B cell (primary cell): Measurements from ENCODE around the gene SUSD3. TPM values are rescaled to one million over a fixed set of nuclear protein-coding genes. Genes with fewer than 3 reads are reported as not detected.
A peak's percentile ranks its signal among the peaks of the same experiment; 100 is the strongest.

Experiments
- ATAC-seq: fragments of 200-7000 bp; cut with Tn5 transposase; one replicate; pipeline ENCODE4 v1.10.0; 2021; ENCODE audit warnings: low read depth, mild to moderate bottlenecking, moderate number of reproducible peaks, moderate library complexity
- CTCF ChIA-PET: fragments of 350-600 bp; sonication (Branson Sonifier 250); formaldehyde crosslinking; loops from one replicate; lab custom pipeline; 2021; ENCODE audit warnings: antibody characterized with exemption, inconsistent platforms; lab: Charles Lee
- POLR2A ChIA-PET: fragments of 350-600 bp; sonication (Branson Sonifier 250); formaldehyde crosslinking; loops from one replicate; lab custom pipeline; 2021; ENCODE audit warnings: antibody characterized with exemption; lab: Charles Lee
- DNase-seq: peaks from one replicate; pipeline ENCODE4 v3.0.0; 2013
- H2AFZ ChIP-seq: 2 replicates; pipeline ENCODE4 v1.6.1; 2012; ENCODE audit warnings: mild to moderate bottlenecking, low read depth, low read length; ENCODE audit not compliant: insufficient read depth, poor library complexity, severe bottlenecking
- H3K27ac ChIP-seq, 2 donors: 1 replicate in 1 of 2; 2 replicates in 1 of 2; pipeline ENCODE4 v1.5.1; 2012 to 2013; ENCODE audit warnings: low read length in 2 of 2, mild to moderate bottlenecking in 2 of 2, moderate library complexity in 1 of 2
- H3K27me3 ChIP-seq, 4 experiments: fragments of 200-600 bp in 1 of 4; sonication (generic) in 1 of 4; replicated peaks in 1 of 4; 1 replicate in 2 of 4; 2 replicates in 2 of 4; pipeline versions ENCODE4 v1.6.1 to v1.7.0; 2013 to 2016; ENCODE audit warnings: low read length in 3 of 4, mild to moderate bottlenecking in 2 of 4, mixed read lengths in 1 of 4, moderate library complexity in 1 of 4; ENCODE audit not compliant: insufficient read depth in 4 of 4, control insufficient read depth in 3 of 4; ENCODE audit errors: control extremely low read depth in 1 of 4
- H3K36me3 ChIP-seq, 2 experiments: replicated peaks in 1 of 2; 1 replicate in 1 of 2; 2 replicates in 1 of 2; pipeline versions ENCODE4 v1.6.1 to v1.7.1; 2013; ENCODE audit warnings: low read length in 1 of 2; ENCODE audit not compliant: insufficient read depth in 2 of 2, control insufficient read depth in 1 of 2; ENCODE audit errors: control extremely low read depth in 1 of 2, extremely low read depth in 1 of 2
- H3K4me1 ChIP-seq, 2 donors: fragments of 200-600 bp in 1 of 2; sonication (generic) in 1 of 2; 1 replicate in 1 of 2; 2 replicates in 1 of 2; pipeline versions ENCODE4 v1.5.1 to v1.6.1; 2013 to 2017; ENCODE audit warnings: low read length in 2 of 2; ENCODE audit not compliant: control insufficient read depth in 2 of 2, insufficient read depth in 2 of 2
- H3K4me2 ChIP-seq: replicated peaks from 2 replicates; pipeline ENCODE3; 2012; ENCODE audit warnings: mild to moderate bottlenecking, low read depth, low read length; ENCODE audit not compliant: poor library complexity, severe bottlenecking
- H3K4me3 ChIP-seq, 5 experiments: fragments of 200-600 bp in 1 of 5; sonication (generic) in 1 of 5; 1 replicate in 3 of 5; 2 replicates in 2 of 5; pipeline versions ENCODE4 v1.5.1 to v1.7.0; 2011 to 2016; ENCODE audit warnings: low read length in 4 of 5, mild to moderate bottlenecking in 4 of 5, low read depth in 2 of 5, control low read depth in 1 of 5, moderate library complexity in 1 of 5; ENCODE audit not compliant: insufficient read depth in 1 of 5; ENCODE audit errors: control extremely low read depth in 1 of 5, extremely low read depth in 1 of 5
- H3K79me2 ChIP-seq: fragments of 200-600 bp; sonication (generic); one replicate; pipeline ENCODE4 v1.6.0; 2016; ENCODE audit warnings: low read length; ENCODE audit not compliant: control insufficient read depth, insufficient read depth
- H3K9ac ChIP-seq: fragments of 200-600 bp; sonication (generic); 2 replicates; pipeline ENCODE4 v1.6.1; 2017; ENCODE audit warnings: mild to moderate bottlenecking, low read length, moderate library complexity
- H3K9me3 ChIP-seq, 3 donors: one replicate each; pipeline versions ENCODE4 v1.6.1 to v1.7.1; 2013; ENCODE audit warnings: low read length in 2 of 3; ENCODE audit not compliant: control insufficient read depth in 2 of 3, insufficient read depth in 1 of 3; ENCODE audit errors: control extremely low read depth in 1 of 3
- H4K20me1 ChIP-seq: 2 replicates; pipeline ENCODE4 v1.6.0; 2012; ENCODE audit warnings: mild to moderate bottlenecking, low read length; ENCODE audit not compliant: insufficient read depth, control insufficient read depth, poor library complexity, severe bottlenecking
- H3K27ac Mint-ChIP-seq: one replicate; pipeline ENCODE4 v1.8.0; 2021; ENCODE audit warnings: mixed read lengths
- H3K27me3 Mint-ChIP-seq: one replicate; pipeline ENCODE4 v1.8.0; 2021; ENCODE audit warnings: mixed read lengths
- H3K4me1 Mint-ChIP-seq: one replicate; pipeline ENCODE4 v1.8.0; 2021; ENCODE audit warnings: mixed read lengths
- H3K4me3 Mint-ChIP-seq: one replicate; pipeline ENCODE4 v1.8.0; 2021; ENCODE audit warnings: mixed read lengths
- H3K9me3 Mint-ChIP-seq: one replicate; pipeline ENCODE4 v1.8.0; 2022; ENCODE audit warnings: mixed read lengths; ENCODE audit not compliant: insufficient read depth
- EZH2 ChIP-seq: IDR thresholded peaks from 2 replicates; pipeline ENCODE4 v1.6.1; 2012; ENCODE audit warnings: borderline replicate concordance, low read depth, mild to moderate bottlenecking, moderate library complexity, low read length; ENCODE audit not compliant: insufficient read depth, poor library complexity, severe bottlenecking
- WGBS: methylation state at CpG from one replicate; pipeline ENCODE4 v1.1.5; 2013; ENCODE audit warnings: missing lambda C conversion rate; ENCODE audit not compliant: insufficient coverage; 5-methylcytosine and 5-hydroxymethylcytosine counted together
- intact Hi-C: fragments of 100-400 bp; cut with micrococcal nuclease; formaldehyde crosslinking; loops from one replicate; pipeline ENCODE4 v1.10.0; 2022
- polyA plus RNA-seq: library from polyadenylated mRNA; depleted of rRNA; stranded (reverse); fragments of >200 nt; gene quantifications from 2 replicates; pipeline ENCODE4 v1.2.3, GENCODE V29; 2012
- total RNA-seq, 2 donors: library from RNA; stranded (reverse); fragments of 120-200 nt in 1 of 2; gene quantifications; 1 replicate in 1 of 2; 2 replicates in 1 of 2; pipeline versions ENCODE4 v1.2.3 to v1.2.4, GENCODE V29; 2013 to 2022
- TF ChIP-seq, protein P1 (sequence below): fragments of 200-600 bp; IDR thresholded peaks from one replicate; pipeline ENCODE4 v1.8.0; 2022; ENCODE audit warnings: antibody characterized with exemption, mild to moderate bottlenecking

The SUSD3 gene
- total and polyA plus RNA-seq, 2 donors (not counting 1 experiment from before 2014, with no cell fraction given): 41.0 to 85.0 TPM

DNA sequence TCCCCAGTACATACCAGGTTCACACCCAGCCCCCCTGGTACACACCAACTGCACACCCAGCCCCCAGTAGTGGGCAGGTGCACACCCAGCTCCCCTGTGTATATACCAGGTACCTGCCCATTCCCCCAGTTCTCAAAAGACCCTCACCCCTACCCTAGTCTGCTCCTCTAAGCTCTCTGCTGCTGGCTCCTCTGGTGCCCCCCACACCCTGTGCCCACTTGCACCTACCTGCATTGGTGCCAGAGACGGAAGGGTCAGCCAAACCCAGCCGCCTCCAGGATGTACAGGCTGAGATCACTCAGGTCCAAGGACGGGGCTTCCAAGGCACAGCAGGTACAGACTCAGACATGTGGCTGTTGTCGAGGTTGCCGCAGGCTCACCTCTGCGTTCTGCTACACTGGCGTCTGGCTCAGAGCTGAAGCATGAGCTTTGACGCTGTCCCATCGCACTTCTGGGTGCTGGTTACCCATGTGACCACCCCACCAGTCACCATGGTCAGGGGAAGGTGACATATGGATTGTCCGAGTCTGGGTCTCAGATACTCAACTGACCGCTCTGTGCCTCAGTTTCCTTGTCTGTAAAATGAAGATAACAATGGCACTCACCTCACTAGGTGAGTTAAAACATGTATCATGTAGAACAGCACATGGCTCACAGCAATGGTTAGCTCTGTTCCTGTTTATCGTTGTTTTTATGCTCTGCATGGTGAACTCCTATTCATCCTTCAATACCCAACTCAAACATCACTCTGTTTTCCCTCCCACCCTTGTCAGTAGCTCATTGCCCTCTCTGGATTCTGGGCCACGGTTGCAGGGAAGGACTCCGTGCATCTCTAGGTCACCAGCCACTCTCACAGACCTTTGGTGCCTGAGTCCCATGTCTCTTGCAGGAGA lies 45.3 kb upstream of the SUSD3 start:
- Histone ChIP-seq H3K9me3 (no peaks in the 10 kb centered on the region), H3K4me2 (no peak overlapping the region), H3K27ac (no peak overlapping the region), H3K27me3 (no peaks in the 10 kb centered on the region), H3K9ac (no peak overlapping the region), H3K79me2 (peaks cover 17% of the 10 kb centered on the region), H4K20me1 (peaks cover 51% of the 10 kb centered on the region), H3K4me3 (no peak overlapping the region), H3K36me3 (peaks cover 4 to 73% of the 10 kb centered on the region in 2 experiments), H2AFZ (no peak overlapping the region), H3K4me1 (no peaks in the 10 kb centered on the region)
- DNase-seq (no peak), ATAC-seq (no peak)
- no peaks in the 10 kb centered on the region for H3K27me3 Mint-ChIP-seq
- CTCF ChIA-PET: interaction anchor here (1.1 to 2.1 kb wide), 3 partner anchors 9 to 96 kb away, joined by 3 to 7 read pairs (median 6); no protein-coding TSS in a partner anchor
- no peaks in the 10 kb centered on the region for H3K4me1 Mint-ChIP-seq
- intact Hi-C loops: no loop called here
- POLR2A ChIA-PET: interaction anchor here (0.6 kb wide), 1 partner anchor 62 kb away, joined by 6 read pairs; no protein-coding TSS in a partner anchor
- 97% methylated on average over 13 of the region's 14 CpGs for WGBS
- peak overlapping the region; percentile 53 for H3K27ac Mint-ChIP-seq
- TF ChIP-seq EZH2: no peak
- TF ChIP-seq, protein P1, sequence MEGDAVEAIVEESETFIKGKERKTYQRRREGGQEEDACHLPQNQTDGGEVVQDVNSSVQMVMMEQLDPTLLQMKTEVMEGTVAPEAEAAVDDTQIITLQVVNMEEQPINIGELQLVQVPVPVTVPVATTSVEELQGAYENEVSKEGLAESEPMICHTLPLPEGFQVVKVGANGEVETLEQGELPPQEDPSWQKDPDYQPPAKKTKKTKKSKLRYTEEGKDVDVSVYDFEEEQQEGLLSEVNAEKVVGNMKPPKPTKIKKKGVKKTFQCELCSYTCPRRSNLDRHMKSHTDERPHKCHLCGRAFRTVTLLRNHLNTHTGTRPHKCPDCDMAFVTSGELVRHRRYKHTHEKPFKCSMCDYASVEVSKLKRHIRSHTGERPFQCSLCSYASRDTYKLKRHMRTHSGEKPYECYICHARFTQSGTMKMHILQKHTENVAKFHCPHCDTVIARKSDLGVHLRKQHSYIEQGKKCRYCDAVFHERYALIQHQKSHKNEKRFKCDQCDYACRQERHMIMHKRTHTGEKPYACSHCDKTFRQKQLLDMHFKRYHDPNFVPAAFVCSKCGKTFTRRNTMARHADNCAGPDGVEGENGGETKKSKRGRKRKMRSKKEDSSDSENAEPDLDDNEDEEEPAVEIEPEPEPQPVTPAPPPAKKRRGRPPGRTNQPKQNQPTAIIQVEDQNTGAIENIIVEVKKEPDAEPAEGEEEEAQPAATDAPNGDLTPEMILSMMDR: no peak
- H3K4me3 Mint-ChIP-seq: no peak overlapping the region
- H3K9me3 Mint-ChIP-seq: no peaks in the 10 kb centered on the region
